Prostate gland (tissue), 2 donors: ENCODE results near the gene CLEC4M.

ENCODE experiments used
- CTCF ChIP-seq, 4 experiments: fragments of 200-600 bp in 2 of 4; fragments of 450-650 bp in 2 of 4; sonication (generic) in 2 of 4; IDR thresholded peaks; 1 replicate in 3 of 4; 2 replicates in 1 of 4; pipeline ENCODE4 v1.5.1; 2016 to 2019; ENCODE audit warnings: antibody characterized with exemption in 4 of 4, mild to moderate bottlenecking in 2 of 4, moderate library complexity in 2 of 4
- POLR2A ChIP-seq: fragments of 450-650 bp; IDR thresholded peaks from one replicate; pipeline ENCODE4 v1.6.1; 2016; ENCODE audit warnings: antibody characterized with exemption, mild to moderate bottlenecking
- POLR2AphosphoS5 ChIP-seq: sonication (generic); formaldehyde crosslinking; IDR thresholded peaks from one replicate; pipeline ENCODE4 v1.6.1; 2017; ENCODE audit warnings: antibody characterized with exemption

- no peak for TF ChIP-seq CTCF (IDR thresholded peaks at IDR 0.05)
- TF ChIP-seq POLR2A: no peak
- no peak for TF ChIP-seq POLR2AphosphoS5
Measured at GRCh38 chr19:7731615-7732014, 31.4 kb upstream of the CLEC4M start.
